Hematopoietic multipotent progenitor cell treated with erythropoietin and hydrocortisone succinate and interleukin-3 and kit ligand, for 4 days (in vitro differentiated cells): Measurements from ENCODE around the gene PPP1R13B.
"Not testable (repeated sequence)": the region's sequence is repeated elsewhere in the genome, so short reads cannot be mapped to it uniquely, and the experiment has no call there.

Experiments used
- DNase-seq: peaks from one replicate; pipeline ENCODE4 v3.0.0-alpha.2; 2015

PPP1R13B gene

DNA sequence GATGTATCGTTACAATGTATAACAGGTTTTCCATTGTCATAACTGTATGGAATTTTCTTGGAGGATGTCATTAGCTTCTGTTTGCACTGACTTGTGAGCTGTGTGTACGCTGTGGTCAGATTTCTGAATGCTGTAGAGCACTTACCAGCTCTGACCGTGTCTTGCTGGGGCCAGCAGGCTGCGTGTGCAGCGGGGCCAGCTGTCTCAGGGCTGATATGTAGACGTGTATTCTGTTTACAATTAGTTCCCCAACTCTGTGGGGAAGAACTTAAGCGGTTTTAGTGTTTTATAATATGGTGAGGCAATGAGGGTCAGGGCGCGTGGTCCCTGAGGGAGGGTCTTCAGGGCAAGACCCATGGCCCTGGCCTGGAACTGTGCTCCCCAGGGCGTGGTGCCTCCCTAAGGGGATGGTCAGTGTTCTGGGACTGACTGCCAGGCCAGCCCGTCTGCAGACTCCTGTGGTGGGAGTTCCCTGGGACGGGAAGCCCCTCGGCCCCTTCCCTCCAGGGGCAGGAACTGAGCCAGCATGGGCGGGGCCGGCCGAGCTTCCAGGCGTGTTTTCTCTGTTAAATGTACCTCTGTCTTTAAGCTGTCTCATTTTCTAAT is 150.8 kb downstream of the PPP1R13B start:
- DNase-seq: peak; percentile 59

- no peak for DNase-seq
Measured at GRCh38 chr14:103696070-103696402, 151.3 kb downstream of the PPP1R13B start.

- DNase-seq: no peak
Measured at GRCh38 chr14:103695296-103696069, 151.9 kb downstream of the PPP1R13B start.

DNA sequence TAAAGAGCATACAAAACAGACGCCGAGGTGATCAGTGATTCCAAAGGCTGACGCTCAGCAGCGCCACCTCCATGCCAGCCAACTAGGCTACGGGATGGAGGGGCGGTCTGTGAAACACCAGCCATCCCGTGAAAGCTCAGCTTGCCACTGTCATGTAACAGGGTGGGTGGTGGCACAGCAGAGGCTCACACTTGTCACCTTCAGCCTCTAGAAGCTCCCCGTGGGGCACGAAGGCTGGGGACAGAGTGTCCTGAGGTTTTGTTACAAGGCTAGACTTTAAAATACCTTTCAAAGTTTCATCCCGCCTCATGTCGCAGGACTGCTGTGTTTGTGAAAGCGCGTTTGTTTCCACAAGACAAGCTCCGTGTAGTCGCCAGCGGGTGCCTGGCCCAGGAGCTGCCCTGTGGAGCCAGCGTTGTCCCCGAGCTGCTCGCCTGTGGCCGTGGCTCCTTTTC is 152.8 kb downstream of the PPP1R13B start:
- no peak for DNase-seq

DNA sequence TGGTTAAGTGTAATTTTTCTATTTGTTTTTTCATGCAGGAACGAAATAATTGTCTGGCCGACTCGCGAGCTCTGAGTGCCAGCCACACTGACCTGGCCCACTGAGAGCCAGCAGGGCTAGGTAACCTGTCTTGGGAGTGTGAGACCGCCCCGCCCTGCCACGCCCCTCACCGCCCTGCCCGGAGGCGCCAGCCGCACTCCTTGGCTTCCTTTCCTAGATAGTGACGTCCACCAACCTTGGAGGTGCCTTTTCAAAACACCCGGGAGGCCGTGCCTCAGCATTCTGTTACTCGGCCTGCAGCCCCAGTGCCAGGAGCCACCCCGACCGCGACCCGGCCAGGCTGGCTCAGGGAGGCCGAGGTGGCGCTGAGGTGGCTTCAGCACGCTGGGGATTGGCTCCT is 153.9 kb downstream of the PPP1R13B start:
- no peak for DNase-seq

- DNase-seq: no peak
Measured at GRCh38 chr14:103692871-103693270, 154.5 kb downstream of the PPP1R13B start.

DNA sequence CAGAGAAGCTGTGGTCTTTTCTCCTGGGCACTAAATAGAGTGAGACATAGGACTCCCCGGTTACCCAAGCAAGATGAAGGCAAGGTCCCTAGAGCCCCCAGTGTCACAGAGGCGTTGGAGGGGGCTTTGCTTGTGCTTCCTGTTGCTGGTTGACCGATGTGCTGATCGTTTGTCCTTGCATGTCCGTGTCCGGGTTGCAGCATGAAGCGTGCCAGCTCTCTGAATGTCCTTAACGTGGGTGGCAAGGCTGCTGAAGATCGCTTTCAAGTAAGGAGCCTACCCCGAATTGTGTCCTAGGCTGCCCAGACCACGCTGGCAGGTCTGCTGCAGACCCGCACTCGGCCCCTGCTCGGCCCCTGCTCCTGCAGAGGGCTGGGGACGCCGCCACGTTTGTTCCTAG is 155.2 kb downstream of the PPP1R13B start:
- no peak for DNase-seq

DNA sequence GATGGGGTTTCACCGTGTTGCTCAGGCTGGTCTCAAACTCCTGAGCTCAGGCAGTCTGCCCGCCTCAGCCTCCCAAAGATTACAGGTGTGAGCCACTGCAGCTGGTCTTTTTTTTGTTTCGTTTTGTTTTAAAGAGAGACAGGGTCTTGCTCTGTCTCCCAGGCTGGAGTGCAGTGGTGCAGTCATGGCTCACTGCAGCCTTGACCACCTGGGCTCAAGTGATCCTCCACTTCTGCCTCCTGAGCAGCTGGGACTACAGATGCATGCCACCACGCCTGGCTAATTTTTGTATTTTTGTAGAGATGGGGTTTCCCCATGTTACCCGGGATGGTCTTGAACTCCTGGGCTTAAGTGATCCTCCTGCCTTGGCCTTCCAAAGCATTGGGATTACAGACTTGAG is 155.7 kb downstream of the PPP1R13B start:
- DNase-seq: not testable (repeated sequence)

DNA sequence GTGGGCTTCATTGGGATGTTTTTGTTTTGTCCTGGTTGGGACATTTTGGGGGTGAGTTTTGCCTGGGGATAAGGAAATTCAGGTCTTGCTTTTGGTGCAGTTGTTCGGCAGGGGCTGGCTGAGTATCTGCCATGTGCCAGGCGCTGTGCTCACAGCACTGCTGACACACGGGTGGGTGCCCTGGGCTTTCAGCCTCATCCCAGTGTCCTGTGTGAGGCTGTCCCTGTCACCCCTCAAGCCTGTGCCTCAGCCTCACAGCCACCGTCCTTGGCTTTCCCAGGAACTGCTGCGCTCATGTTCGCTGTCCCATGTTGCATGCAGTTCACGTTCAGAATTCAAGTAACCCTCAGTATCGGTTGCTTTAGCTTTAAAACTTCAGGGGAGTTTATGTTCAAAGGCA is 157.0 kb downstream of the PPP1R13B start:
- DNase-seq: no peak

GRCh38 chr14:103688906-103689902 is 158.2 kb downstream of the PPP1R13B start:
- DNase-seq: no peak

GRCh38 chr14:103688441-103688840 is 158.9 kb downstream of the PPP1R13B start:
- DNase-seq: no peak

GRCh38 chr14:103687712-103688111 is 159.7 kb downstream of the PPP1R13B start:
- no peak for DNase-seq

GRCh38 chr14:103686831-103687485 is 160.4 kb downstream of the PPP1R13B start:
- no peak for DNase-seq

DNA sequence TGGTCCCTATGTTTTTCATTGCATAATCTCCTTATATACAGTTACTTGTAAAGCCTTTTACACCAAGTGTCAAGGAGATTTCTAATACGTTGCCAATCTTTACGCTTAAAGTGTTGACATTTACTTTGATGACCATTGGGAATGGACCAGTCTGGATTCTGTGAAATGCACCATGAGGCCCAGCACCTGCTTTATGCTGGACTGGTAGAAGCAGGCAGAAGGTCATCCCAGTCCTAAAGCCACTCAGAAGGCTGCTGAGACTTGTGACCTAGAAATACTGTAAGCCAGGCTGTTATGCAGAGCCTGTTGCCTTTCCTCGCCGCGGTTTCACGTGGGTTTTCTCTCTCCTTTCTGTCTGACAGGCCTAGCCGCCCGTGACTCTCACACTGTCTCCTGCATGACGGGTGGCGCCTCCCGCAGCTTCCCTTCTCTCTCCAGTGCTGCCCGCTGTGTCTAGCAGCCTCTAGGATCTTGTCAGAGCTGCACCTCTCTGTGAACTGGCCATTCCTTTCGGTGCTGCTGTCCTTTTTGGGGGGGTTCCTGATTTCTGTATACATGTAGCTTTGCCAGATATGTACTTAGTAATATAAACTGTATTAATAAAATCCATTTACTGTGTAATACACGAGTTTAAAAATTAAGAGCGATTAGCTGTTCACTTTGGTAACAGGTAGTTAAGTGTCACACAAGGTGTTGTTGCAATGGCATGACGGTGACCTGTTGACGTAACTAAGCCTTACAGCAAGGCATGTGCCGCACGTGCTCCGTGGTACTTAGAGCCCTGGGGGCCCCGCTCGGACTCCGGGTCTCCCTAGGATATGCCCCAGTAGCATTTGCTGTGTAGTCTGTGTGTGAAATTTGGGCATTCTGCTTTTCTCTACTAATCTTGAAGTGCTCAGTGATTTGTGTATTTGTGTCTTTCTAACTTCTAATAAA is 161.8 kb downstream of the PPP1R13B start:
- no peak for DNase-seq

DNA sequence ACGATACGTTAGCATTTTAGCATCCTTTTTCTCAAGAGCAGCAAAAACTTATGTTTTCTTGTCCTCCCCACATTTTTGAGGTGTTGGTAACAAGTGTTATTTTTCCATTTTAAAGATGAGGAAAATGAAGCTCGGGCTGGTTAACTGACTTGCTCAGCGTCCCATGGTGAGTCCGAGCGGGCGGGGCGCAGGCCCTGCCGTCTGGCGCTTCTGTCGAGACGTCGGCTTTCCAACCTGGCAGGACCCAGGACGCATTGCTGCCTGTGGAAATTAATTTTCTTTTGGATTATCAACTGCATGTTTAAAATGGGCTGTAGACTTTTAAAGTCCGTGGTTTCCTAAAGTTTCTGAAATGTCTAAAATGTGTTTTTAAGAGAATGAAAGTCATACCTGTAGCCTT is 162.5 kb downstream of the PPP1R13B start:
- no peak for DNase-seq

DNA sequence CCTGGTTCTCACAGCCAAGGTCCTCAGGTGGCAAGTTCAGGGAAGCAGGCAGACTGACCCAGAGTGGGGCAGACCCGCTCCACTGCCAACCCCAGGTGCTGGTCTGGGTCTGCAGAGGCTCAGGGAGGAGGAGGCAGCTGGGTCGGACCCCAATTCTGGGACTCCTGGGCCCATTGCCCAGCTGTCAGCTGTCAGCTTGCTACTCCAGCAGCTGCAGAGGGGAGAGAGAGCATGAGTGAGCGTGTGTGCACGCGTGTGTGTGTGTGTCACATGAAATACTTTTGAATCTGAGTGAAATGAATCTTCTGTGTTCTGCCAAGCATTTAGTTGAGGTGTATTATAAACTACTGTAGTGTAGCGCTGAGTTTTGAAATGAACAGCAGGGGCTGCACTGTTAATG is 162.9 kb downstream of the PPP1R13B start:
- DNase-seq: no peak
